Measurements from ENCODE around the gene PPL. TPM values are rescaled to one million over a fixed set of nuclear protein-coding genes. Genes with fewer than 3 reads are reported as not detected.

Gene PPL
- total RNA-seq, 4 donors from 2014 or later = 55.5 to 84.9 (median 72.0) TPM

- DNase-seq = no peak
- intact Hi-C loops (cut with DNase I) = no loop called here
- Histone ChIP-seq H3K4me3 (replicated peaks in 1 of 3) (no peak overlapping the region), H3K9me3 (no peaks in the 10 kb centered on the region), H3K27ac (no peak overlapping the region), H3K36me3 (peaks cover 58 to 81% of the 10 kb centered on the region in 2 donors), H3K27me3 (no peaks in the 10 kb centered on the region), H3K4me1 (no peaks in the 10 kb centered on the region)
- 92 to 94% methylated on average over 14 to 15 of the region's 16 CpGs for WGBS, 2 donors
- TF ChIP-seq CTCF (IDR thresholded peaks at IDR 0.05) (no peak), POLR2A (IDR thresholded peaks at IDR 0.05) (no peak)
These were observed 45.7 kb downstream of the PPL start for GRCh38 chr16:4891097-4891885.

- Histone ChIP-seq H3K27ac (no peak overlapping the region), H3K9me3 (no peaks in the 10 kb centered on the region), H3K4me3 (replicated peaks in 1 of 3) (no peak overlapping the region), H3K36me3 (peaks cover 63 to 87% of the 10 kb centered on the region in 2 donors), H3K27me3 (no peaks in the 10 kb centered on the region), H3K4me1 (no peaks in the 10 kb centered on the region)
- 94 to 100% methylated on average over 13 to 16 of the region's 16 CpGs for whole genome bisulfite sequencing, 2 donors
- TF ChIP-seq POLR2A (IDR thresholded peaks at IDR 0.05) (no peak), CTCF (IDR thresholded peaks at IDR 0.05) (no peak)
- no peak for DNase-seq
- intact Hi-C loops (cut with DNase I) = no loop called here
These were observed 46.3 kb downstream of the PPL start for GRCh38 chr16:4890686-4891085.

GRCh38 chr16:4890026-4890425, 46.9 kb downstream of the PPL start:
- TF ChIP-seq CTCF (IDR thresholded peaks at IDR 0.05) (no peak), POLR2A (IDR thresholded peaks at IDR 0.05) (no peak)
- WGBS, 2 donors = 82 to 92% methylated on average over 11 of the region's 11 CpGs
- peaks cover 63 to 89% of the 10 kb centered on the region in 2 donors for H3K36me3 ChIP-seq

GRCh38 chr16:4888428-4889135, 48.4 kb downstream of the PPL start:
- no peak for DNase-seq
- TF ChIP-seq POLR2A (IDR thresholded peaks at IDR 0.05) (no peak), CTCF (IDR thresholded peaks at IDR 0.05) (no peak)
- H3K27ac ChIP-seq = no peak overlapping the region
- no peak overlapping the region for H3K4me3 ChIP-seq (replicated peaks in 1 of 3)
- WGBS, 2 donors = 87 to 91% methylated on average over 9 of the region's 9 CpGs
- H3K36me3 ChIP-seq = peaks cover 66 to 90% of the 10 kb centered on the region in 2 donors
- no peaks in the 10 kb centered on the region for H3K27me3 ChIP-seq
- no peaks in the 10 kb centered on the region for H3K9me3 ChIP-seq
- intact Hi-C loops (cut with DNase I) = no loop called here
- H3K4me1 ChIP-seq = no peaks in the 10 kb centered on the region

More at GRCh38 chr16:4890026-4890425, 46.9 kb downstream of the PPL start:
- Histone ChIP-seq H3K9me3 (no peaks in the 10 kb centered on the region), H3K27ac (no peak overlapping the region), H3K4me3 (replicated peaks in 1 of 3) (no peak overlapping the region), H3K4me1 (no peaks in the 10 kb centered on the region), H3K27me3 (no peaks in the 10 kb centered on the region)
- intact Hi-C loops (cut with DNase I) = no loop called here
- no peak for DNase-seq

- Histone ChIP-seq H3K4me3 (replicated peaks in 1 of 3) (no peak overlapping the region), H3K4me1 (peaks cover 7 to 16% of the 10 kb centered on the region in 2 donors), H3K9me3 (no peaks in the 10 kb centered on the region), H3K36me3 (peaks cover 66 to 81% of the 10 kb centered on the region in 2 donors), H3K27ac (no peak overlapping the region), H3K27me3 (no peaks in the 10 kb centered on the region)
- intact Hi-C loops (cut with DNase I) = no loop called here
- DNase-seq = no peak
- 95 to 96% methylated on average over 5 of the region's 5 CpGs for WGBS, 2 donors
- TF ChIP-seq CTCF (IDR thresholded peaks at IDR 0.05) (no peak), POLR2A (IDR thresholded peaks at IDR 0.05) (no peak)
These were observed 50.8 kb downstream of the PPL start for GRCh38 chr16:4886151-4886550.
